KOPT-K1 (cell line): ENCODE results near the gene PTPRG.

Experiments used
- H3K27ac ChIP-seq: fragments of 200-600 bp; sonication (generic); 2 replicates; pipeline ENCODE4 v1.5.1; 2016; ENCODE audit warnings: antibody characterized with exemption, mild to moderate bottlenecking, low read depth, low read length; ENCODE audit not compliant: poor library complexity, severe bottlenecking
- H3K36me3 ChIP-seq: fragments of 200-600 bp; sonication (generic); 2 replicates; pipeline ENCODE4 v1.5.1; 2017; ENCODE audit warnings: antibody characterized with exemption, mild to moderate bottlenecking, low read length, moderate library complexity; ENCODE audit not compliant: insufficient read depth
- H3K9me3 ChIP-seq: fragments of 200-600 bp; sonication (generic); 2 replicates; pipeline ENCODE4 v1.5.1; 2017; ENCODE audit warnings: antibody characterized with exemption, low read length, mild to moderate bottlenecking; ENCODE audit not compliant: insufficient read depth, poor library complexity, severe bottlenecking

PTPRG gene

DNA sequence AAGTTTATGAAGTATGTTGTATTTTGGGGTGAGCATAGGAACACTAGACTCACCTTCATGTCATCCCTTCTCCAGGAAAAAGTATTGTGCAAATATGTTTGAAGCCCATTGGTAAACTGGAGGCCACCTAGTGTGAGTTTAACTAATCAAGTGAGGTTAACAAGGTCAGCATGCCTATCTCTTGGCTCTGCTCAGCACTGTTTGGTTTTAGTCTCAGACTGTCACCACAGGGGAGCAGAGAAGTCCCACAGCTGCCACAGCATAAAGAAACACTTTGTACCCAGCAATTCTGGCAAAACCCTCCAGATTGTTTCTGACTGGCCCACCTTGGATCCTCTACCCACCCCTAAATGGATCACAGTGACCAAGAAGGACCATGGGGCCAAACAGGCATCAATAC is 659.2 kb downstream of the PTPRG start:
- H3K27ac ChIP-seq = no peak overlapping the region
- no peaks in the 10 kb centered on the region for H3K9me3 ChIP-seq
- no peaks in the 10 kb centered on the region for H3K36me3 ChIP-seq

DNA sequence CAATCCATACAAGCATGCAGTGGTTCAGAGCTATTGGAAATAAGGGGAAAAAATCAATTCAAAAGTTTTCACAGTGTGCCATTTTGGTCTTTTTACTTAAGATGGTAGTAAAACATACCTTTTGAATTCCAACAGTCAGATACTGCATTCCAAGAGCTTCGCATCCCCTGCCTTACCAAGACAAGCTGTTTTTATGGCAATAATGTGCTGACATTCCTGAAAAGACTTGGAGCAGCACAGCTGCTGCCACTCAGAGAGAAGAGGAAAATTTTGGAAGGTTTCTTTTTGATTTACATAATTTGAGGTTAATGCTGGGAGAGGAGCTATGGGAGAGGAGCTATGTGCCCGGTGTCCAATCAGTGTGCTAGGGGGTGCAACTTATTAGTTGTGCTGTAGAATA is 663.7 kb downstream of the PTPRG start:
- H3K9me3 ChIP-seq = no peaks in the 10 kb centered on the region
- no peaks in the 10 kb centered on the region for H3K36me3 ChIP-seq
- no peak overlapping the region for H3K27ac ChIP-seq

DNA sequence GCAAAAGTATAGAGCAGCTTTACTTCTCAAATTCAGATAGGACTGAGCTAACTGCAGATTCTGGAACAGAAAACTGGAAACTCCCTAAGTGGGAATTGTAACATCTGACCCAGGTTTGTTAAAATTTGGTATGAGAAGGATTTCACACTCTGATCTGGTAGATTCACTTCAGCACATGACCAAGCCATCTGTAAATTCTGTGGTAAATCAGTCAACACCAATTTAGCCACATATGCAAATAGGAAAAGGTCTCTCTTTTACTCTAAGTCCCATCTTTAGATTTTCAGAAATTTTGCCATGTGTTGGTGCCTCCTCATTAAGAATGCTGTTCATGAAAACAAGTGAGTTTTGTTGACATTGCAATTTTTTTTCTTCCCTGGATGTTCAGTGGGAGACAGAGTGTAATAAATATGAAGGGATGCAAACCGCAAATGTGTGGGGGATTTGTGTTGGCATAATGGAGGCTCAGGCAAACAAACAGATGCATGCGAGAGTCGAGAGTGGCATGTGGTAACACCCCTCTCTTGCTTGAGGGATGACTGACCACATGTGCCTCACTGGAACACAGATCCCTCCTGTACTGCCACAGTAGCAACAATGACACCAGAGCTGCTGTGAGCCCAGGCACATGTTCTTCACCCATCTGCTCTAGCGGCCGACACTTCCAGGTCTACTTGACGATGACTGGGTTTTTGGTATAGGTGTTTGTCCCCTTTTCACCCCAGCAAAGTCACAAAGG is 665.4 kb downstream of the PTPRG start:
- Histone ChIP-seq H3K27ac (no peak overlapping the region), H3K9me3 (no peaks in the 10 kb centered on the region), H3K36me3 (no peaks in the 10 kb centered on the region)

DNA sequence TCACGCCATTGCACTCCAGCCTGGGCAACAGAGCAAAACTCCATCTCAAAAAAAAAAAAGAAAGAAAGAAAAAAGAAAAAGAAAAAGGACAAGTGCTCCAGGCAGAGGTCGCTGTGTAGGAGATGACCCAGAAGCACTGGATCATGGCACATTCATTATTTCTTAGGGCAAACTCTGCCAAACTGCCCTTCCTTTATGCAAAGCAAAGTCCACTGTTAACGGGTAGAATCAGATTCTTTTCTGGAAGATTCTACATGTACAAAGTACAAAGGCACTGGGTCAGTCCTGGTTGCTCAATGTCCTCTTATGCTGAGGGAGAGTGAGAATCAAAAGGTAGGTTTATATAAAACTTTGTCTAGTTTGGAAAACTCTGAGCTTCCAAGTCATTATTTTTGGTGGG is 667.1 kb downstream of the PTPRG start:
- Histone ChIP-seq H3K36me3 (no peaks in the 10 kb centered on the region), H3K27ac (no peak overlapping the region), H3K9me3 (no peaks in the 10 kb centered on the region)

DNA sequence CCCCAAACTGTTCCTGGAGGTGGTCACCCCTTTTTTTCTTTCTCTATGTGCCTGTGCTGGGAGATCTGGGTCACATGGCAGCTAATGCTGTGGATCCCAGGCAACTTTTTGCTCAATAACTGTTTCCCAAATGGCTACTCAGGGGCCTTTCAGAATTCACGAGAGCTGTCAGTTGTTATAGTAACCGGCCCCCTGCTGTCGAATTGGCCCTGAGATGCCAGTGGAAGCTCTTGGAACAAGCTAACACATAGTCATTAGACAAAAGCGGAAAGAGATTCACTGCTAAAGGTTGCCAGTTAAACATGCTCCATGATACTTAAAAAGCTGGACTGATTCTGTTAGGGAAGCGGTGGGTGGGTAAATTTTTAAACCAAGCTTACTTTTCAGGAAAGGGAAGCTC is 667.8 kb downstream of the PTPRG start:
- no peaks in the 10 kb centered on the region for H3K36me3 ChIP-seq
- H3K9me3 ChIP-seq = no peaks in the 10 kb centered on the region
- no peak overlapping the region for H3K27ac ChIP-seq

DNA sequence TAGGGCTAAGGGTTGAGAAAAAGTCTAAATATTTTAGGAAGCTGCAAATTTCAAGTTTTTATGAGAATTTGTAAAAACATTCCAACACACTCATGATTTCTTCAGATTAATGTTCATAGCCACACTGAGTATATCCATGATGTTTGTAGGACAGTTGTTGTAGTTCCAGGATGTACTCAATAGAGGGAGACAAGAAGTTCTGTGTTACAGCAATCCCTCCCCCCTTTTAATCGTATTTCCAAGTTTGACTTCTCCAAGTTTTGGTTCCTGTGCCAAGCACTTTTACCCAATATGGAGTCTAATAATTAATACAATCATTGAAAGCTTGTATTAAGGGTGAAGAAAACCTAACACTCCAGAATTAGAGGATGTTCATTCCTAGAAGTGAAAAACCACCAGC is 668.5 kb downstream of the PTPRG start:
- no peak overlapping the region for H3K27ac ChIP-seq
- no peaks in the 10 kb centered on the region for H3K9me3 ChIP-seq
- H3K36me3 ChIP-seq = no peaks in the 10 kb centered on the region

DNA sequence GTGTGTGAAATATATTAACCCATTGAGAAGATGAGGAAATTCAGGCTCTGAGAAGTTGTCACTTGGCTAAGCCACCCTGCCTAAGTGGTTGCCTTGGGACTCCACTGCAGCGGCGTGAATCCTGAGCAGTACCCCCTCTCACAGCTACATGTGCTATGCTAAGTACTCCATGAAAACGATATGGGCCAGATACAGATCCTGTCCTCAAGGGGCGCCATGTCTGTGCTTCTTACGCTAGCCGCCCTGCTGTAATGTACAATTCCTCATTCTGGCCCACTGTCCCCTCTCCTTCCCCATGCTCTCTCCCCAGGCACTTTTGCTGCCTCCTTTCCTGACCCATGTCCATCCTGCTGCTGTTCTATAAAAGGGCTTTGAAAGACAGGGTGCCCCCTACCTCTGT is 671.7 kb downstream of the PTPRG start:
- no peaks in the 10 kb centered on the region for H3K36me3 ChIP-seq
- no peak overlapping the region for H3K27ac ChIP-seq
- H3K9me3 ChIP-seq = no peaks in the 10 kb centered on the region

DNA sequence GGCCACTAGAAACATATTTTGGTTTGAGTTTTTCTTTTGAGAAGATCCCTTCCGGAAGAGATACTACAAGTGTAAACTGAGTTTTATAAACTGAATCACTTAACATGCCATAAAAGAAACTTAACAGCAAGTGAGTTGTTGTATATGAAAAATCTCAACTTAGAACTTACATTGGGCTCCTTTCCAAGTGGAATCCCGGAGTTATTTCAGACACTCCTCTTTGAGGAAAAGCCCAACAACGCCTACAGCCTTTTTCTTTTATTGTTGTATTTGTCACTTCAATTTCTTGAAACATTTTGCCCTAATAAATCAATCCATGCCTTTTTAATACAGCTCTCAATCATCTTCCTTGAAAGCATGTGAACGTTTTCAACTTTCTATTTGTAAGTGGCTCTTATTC is 674.6 kb downstream of the PTPRG start:
- H3K27ac ChIP-seq = no peak overlapping the region

DNA sequence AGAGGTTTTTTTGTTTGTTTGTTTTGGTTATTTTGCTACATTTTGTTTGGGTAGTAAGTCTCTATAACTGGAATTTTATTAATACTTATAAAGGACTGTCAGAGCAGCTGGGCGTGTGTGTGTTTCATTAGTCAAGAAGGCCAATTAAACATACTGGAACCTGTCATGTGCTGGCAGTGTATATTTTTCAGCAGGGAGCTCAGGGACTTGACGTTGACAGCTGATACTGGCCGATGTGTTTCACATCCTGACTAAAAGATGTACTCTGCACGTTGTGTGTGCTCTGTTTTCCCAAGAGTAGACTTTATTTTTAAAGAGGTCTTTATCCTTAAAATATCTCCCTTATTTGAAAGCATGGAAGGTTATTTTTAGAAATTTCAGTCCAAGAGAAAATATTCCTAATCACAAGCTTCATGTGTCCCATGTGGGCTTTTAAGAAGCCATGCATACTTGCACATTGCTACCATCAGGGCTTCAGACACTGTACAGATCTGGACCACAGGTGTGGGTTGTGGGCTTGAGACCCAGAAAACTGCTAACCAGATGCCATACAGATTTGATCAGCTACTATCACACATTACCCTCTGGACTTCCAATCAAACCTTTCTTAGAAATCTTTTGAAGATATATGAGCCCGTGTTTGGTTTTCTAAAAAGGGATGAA is 676.0 kb downstream of the PTPRG start:
- H3K9me3 ChIP-seq = no peaks in the 10 kb centered on the region
- H3K36me3 ChIP-seq = no peaks in the 10 kb centered on the region
- no peak overlapping the region for H3K27ac ChIP-seq

More for the DNA sequence above, 674.6 kb downstream of the PTPRG start:
- Histone ChIP-seq H3K9me3 (no peaks in the 10 kb centered on the region), H3K36me3 (no peaks in the 10 kb centered on the region)

DNA sequence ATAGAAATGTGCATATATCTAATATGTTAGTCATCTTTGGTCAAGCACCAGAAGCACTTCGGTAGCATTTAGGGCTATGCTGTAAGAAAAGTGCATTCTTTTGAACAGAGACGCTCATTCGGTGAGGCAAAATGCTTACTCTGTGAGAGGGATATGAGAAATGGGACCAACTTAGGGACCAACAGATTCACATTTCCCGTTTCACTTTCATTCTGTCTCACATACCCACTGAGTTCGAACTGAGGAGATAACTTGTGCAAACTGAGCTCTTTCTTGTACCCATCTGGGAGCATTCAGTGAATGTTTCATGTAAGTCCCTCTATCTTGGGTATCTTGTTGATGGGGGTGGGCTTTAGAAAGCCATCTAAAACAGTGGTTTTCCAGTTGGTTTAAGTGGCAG is 676.6 kb downstream of the PTPRG start:
- no peaks in the 10 kb centered on the region for H3K9me3 ChIP-seq
- H3K27ac ChIP-seq = no peak overlapping the region
- no peaks in the 10 kb centered on the region for H3K36me3 ChIP-seq

DNA sequence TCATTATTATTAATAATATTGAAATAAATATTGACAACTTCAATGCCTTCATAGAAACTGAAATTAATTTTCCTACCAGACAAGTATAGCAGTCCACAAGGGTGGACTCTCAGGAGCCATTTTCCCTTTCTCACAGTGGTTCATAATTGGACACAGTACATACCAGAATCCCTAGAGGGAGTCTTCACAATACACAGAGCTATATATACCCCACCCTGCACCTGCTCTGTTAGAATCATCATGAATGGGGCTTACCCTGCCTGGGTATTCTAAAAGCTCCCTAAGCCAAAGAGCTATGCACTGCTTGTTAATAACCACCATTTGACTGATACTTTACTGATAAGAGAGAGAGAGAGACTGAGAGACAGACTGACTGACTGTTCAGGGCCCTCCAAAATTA is 677.1 kb downstream of the PTPRG start:
- no peak overlapping the region for H3K27ac ChIP-seq
- H3K36me3 ChIP-seq = no peaks in the 10 kb centered on the region
- no peaks in the 10 kb centered on the region for H3K9me3 ChIP-seq

DNA sequence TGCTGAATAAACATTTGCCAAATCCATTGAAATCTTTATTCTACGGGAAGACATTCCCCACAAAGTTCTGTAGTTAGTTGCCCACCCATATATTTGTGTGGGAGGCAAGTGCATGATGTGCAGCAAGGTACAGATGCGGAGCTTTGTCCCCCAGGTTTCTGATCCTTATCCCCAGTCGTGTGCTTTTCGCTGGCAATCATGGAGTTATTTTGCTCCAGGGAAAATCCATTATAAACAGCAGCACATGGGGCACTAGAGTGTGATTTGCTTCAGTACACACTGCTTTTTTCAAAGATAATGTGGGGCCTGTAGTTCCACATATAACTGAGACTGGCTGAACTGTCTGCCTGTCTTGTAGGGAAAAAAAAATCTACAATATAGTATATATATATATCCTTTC is 679.9 kb downstream of the PTPRG start:
- no peak overlapping the region for H3K27ac ChIP-seq
- no peaks in the 10 kb centered on the region for H3K9me3 ChIP-seq
- H3K36me3 ChIP-seq = no peaks in the 10 kb centered on the region

DNA sequence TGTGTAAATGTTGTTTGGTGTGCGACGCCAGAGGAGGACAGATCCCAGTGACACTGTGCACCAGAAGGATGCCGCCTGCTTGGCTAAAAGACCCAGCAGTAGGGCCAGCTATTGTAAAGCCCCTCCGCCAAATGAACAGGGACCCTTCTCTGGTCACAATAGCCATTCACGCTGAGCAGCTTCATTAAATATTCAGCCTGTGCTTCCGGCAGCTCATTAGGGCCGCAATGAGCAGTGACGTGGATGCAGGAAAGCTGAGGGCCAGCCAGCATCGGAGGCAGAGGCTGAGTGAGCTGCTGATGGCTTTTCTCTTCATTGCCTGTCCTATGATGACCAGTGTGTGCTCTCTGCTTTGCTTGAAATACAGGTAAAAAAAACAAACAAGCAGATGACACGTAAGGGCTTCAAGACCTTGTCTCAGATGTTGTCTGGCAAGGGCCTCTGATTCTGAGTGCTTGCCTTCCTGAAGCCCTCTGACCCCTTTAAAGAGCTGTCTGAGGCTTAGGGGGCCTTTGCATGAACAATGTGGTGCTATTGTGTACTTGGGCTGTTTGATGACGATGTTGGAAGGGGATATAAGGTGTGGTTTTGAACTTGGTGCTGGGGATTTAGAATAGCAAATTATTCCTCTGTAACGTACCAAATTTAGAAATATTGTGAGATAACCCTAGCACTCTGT is 681.6 kb downstream of the PTPRG start:
- no peaks in the 10 kb centered on the region for H3K9me3 ChIP-seq
- H3K36me3 ChIP-seq = no peaks in the 10 kb centered on the region
- no peak overlapping the region for H3K27ac ChIP-seq

DNA sequence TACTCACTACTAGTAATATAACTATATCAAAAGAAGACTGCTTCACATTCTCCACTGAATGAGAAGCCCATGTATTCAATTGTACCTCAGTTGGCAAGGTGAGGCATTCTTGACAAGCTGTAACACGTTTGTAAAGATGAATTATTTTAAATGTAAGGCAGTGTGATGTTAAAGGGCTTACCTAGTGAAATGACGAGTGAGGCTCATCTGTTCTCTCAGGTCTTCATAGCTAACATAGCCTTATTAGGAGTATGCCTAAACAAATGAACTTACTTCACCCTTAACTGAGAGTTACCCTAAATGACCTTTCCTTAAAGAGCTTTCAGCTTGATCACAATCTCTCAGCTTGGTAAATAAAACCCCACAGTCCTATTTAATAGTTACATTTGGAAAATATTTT is 684.7 kb downstream of the PTPRG start:
- Histone ChIP-seq H3K9me3 (no peaks in the 10 kb centered on the region), H3K27ac (no peak overlapping the region), H3K36me3 (no peaks in the 10 kb centered on the region)

DNA sequence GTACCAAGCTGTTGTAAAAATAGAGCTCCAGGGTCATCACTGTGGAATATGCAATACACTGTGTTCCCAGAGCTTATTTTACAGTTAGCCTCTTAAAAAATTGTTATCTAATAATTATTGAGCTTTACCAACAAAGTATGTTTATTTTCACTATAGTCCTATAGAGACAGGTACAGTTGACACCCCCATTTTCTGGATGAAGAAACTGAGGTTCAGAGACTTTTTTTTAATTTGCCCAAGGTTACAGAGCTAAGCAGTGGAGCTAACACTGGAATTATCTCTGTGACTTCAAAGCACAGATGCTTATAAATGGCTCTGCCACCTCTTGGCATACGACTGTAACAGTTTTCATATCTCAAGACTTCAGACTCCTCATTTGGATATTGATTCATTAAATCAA is 685.6 kb downstream of the PTPRG start:
- Histone ChIP-seq H3K9me3 (no peaks in the 10 kb centered on the region), H3K27ac (no peak overlapping the region), H3K36me3 (no peaks in the 10 kb centered on the region)
